Measurements from ENCODE around the gene ZEB1.

Gene ZEB1

GRCh38 chr10:31341552-31341951 lies 22.5 kb downstream of the ZEB1 start:
- H3K36me3 ChIP-seq, result no peaks in the 10 kb centered on the region
- TF ChIP-seq, protein P1, sequence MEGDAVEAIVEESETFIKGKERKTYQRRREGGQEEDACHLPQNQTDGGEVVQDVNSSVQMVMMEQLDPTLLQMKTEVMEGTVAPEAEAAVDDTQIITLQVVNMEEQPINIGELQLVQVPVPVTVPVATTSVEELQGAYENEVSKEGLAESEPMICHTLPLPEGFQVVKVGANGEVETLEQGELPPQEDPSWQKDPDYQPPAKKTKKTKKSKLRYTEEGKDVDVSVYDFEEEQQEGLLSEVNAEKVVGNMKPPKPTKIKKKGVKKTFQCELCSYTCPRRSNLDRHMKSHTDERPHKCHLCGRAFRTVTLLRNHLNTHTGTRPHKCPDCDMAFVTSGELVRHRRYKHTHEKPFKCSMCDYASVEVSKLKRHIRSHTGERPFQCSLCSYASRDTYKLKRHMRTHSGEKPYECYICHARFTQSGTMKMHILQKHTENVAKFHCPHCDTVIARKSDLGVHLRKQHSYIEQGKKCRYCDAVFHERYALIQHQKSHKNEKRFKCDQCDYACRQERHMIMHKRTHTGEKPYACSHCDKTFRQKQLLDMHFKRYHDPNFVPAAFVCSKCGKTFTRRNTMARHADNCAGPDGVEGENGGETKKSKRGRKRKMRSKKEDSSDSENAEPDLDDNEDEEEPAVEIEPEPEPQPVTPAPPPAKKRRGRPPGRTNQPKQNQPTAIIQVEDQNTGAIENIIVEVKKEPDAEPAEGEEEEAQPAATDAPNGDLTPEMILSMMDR (IDR thresholded peaks at IDR 0.05; ENCODE audit: low read depth, low read length), result no peak
- H3K9me3 ChIP-seq (ENCODE audit: severe bottlenecking), result no peaks in the 10 kb centered on the region
- no peak for DNase-seq
- no peaks in the 10 kb centered on the region for H3K27me3 ChIP-seq (ENCODE audit: insufficient read depth, low read depth, severe bottlenecking)
- no peak overlapping the region for H3K4me3 ChIP-seq (ENCODE audit: low read depth, low read length)
- H3K27ac ChIP-seq, result no peak overlapping the region

- Histone ChIP-seq H3K9me3 (ENCODE audit: severe bottlenecking) (no peaks in the 10 kb centered on the region), H3K4me3 (ENCODE audit: low read depth, low read length) (no peak overlapping the region), H3K36me3 (no peaks in the 10 kb centered on the region), H3K27ac (no peak overlapping the region), H3K27me3 (ENCODE audit: insufficient read depth, low read depth, severe bottlenecking) (no peaks in the 10 kb centered on the region)
- no peak for DNase-seq
- TF ChIP-seq, protein P1 (IDR thresholded peaks at IDR 0.05; ENCODE audit: low read depth, low read length), result no peak
Observed at GRCh38 chr10:31343009-31343408, 24.0 kb downstream of the ZEB1 start.

DNA sequence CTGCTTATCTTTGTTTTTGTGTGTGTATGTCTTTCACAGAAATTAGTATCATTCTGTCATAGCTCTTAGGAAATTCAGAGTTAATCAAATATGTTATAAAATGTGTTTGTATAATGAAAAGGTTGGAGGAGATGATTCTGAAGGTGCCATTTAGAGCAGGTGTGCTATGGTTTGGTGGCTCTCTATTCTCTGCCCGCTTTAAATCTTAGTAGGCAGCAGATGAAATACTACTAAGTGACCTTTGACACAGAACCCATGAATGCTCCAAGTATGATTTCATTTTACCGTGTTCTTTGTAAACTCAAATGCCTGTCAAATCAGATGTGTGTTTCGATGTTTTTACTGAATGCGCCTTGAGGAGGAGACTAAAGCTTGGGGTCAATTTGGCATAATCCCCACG lies 24.5 kb downstream of the ZEB1 start:
- no peak overlapping the region for H3K27ac ChIP-seq
- H3K27me3 ChIP-seq (ENCODE audit: insufficient read depth, low read depth, severe bottlenecking), result no peaks in the 10 kb centered on the region
- no peak for DNase-seq
- no peak overlapping the region for H3K4me3 ChIP-seq (ENCODE audit: low read depth, low read length)
- no peaks in the 10 kb centered on the region for H3K9me3 ChIP-seq (ENCODE audit: severe bottlenecking)
- H3K36me3 ChIP-seq, result no peaks in the 10 kb centered on the region
- TF ChIP-seq, protein P1 (IDR thresholded peaks at IDR 0.05; ENCODE audit: low read depth, low read length), result no peak

GRCh38 chr10:31345886-31346285 lies 26.9 kb downstream of the ZEB1 start:
- no peak overlapping the region for H3K4me3 ChIP-seq (ENCODE audit: low read depth, low read length)
- DNase-seq, result no peak

GRCh38 chr10:31346953-31347352 lies 27.9 kb downstream of the ZEB1 start:
- H3K9me3 ChIP-seq (ENCODE audit: severe bottlenecking), result no peaks in the 10 kb centered on the region
- H3K27ac ChIP-seq, result no peak overlapping the region
- H3K27me3 ChIP-seq (ENCODE audit: insufficient read depth, low read depth, severe bottlenecking), result no peaks in the 10 kb centered on the region
- no peaks in the 10 kb centered on the region for H3K36me3 ChIP-seq
- no peak for DNase-seq
- TF ChIP-seq, protein P1 (IDR thresholded peaks at IDR 0.05; ENCODE audit: low read depth, low read length), result no peak
- H3K4me3 ChIP-seq (ENCODE audit: low read depth, low read length), result no peak overlapping the region

More at GRCh38 chr10:31345886-31346285, 26.9 kb downstream of the ZEB1 start:
- no peaks in the 10 kb centered on the region for H3K36me3 ChIP-seq
- H3K27me3 ChIP-seq (ENCODE audit: insufficient read depth, low read depth, severe bottlenecking), result no peaks in the 10 kb centered on the region
- no peaks in the 10 kb centered on the region for H3K9me3 ChIP-seq (ENCODE audit: severe bottlenecking)
- TF ChIP-seq, protein P1 (IDR thresholded peaks at IDR 0.05; ENCODE audit: low read depth, low read length), result no peak
- no peak overlapping the region for H3K27ac ChIP-seq

- Histone ChIP-seq H3K9me3 (ENCODE audit: severe bottlenecking) (no peaks in the 10 kb centered on the region), H3K27ac (no peak overlapping the region), H3K4me3 (ENCODE audit: low read depth, low read length) (no peak overlapping the region), H3K27me3 (ENCODE audit: insufficient read depth, low read depth, severe bottlenecking) (no peaks in the 10 kb centered on the region), H3K36me3 (no peaks in the 10 kb centered on the region)
- TF ChIP-seq, protein P1 (IDR thresholded peaks at IDR 0.05; ENCODE audit: low read depth, low read length), result no peak
- DNase-seq, result no peak
Observed at GRCh38 chr10:31347705-31348104, 28.7 kb downstream of the ZEB1 start.

Data from WERI-Rb-1 (cell line).